SKM-1 (cell line): ENCODE measurements around the gene CNOT2.
"Not testable (repeated sequence)": the region's sequence is repeated elsewhere in the genome, so short reads cannot be mapped to it uniquely, and the experiment has no call there.

ENCODE experiments used
- DNase-seq: peaks from one replicate; lab custom pipeline; 2025; ENCODE audit not compliant: unreplicated experiment; lab: John Stamatoyannopoulos, UW

The CNOT2 gene

GRCh38 chr12:70364695-70365397 lies 121.6 kb downstream of the CNOT2 start:
- no peak for DNase-seq

DNA sequence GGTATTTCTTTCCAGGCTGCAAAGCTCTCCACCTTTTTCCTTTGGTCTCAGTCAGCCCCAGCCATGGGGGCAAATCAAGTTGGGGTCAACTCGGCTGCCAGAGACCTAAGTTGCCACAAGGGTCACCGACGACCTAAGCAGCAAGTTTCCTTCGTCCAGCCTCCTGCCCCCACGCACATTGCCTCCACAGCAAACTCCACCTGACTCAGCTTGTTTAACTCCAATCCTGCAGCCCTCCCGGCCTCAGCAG lies 122.1 kb downstream of the CNOT2 start:
- no peak for DNase-seq

- no peak for DNase-seq
Observed at GRCh38 chr12:70365648-70366518, 122.7 kb downstream of the CNOT2 start, which contains the start of gene KCNMB4. KCNMB4 (plus strand) TSS chr12:70366290; CDS start chr12:70366735, 445 bp downstream.

DNA sequence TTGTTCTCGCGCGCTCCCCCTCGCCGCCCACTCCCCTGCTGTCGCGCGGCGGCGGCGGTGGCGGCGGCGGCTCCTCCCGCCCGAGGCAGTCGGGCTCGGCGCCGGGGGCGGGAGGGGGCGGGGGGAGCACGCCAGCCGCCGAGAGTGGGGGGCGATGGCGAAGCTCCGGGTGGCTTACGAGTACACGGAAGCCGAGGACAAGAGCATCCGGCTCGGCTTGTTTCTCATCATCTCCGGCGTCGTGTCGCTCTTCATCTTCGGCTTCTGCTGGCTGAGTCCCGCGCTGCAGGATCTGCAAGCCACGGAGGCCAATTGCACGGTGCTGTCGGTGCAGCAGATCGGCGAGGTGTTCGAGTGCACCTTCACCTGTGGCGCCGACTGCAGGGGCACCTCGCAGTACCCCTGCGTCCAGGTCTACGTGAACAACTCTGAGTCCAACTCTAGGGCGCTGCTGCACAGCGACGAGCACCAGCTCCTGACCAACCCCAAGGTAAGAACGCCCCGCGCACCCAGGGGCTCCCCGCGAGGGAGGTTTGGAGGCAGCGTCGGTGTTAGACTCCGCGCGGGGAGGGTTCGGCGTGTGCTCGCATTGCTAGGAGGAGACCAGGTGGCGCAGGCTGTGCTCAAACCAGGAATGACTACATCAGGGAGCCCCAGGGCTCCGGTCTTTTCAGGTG lies 123.5 kb downstream of the CNOT2 start:
- no peak for DNase-seq

DNA sequence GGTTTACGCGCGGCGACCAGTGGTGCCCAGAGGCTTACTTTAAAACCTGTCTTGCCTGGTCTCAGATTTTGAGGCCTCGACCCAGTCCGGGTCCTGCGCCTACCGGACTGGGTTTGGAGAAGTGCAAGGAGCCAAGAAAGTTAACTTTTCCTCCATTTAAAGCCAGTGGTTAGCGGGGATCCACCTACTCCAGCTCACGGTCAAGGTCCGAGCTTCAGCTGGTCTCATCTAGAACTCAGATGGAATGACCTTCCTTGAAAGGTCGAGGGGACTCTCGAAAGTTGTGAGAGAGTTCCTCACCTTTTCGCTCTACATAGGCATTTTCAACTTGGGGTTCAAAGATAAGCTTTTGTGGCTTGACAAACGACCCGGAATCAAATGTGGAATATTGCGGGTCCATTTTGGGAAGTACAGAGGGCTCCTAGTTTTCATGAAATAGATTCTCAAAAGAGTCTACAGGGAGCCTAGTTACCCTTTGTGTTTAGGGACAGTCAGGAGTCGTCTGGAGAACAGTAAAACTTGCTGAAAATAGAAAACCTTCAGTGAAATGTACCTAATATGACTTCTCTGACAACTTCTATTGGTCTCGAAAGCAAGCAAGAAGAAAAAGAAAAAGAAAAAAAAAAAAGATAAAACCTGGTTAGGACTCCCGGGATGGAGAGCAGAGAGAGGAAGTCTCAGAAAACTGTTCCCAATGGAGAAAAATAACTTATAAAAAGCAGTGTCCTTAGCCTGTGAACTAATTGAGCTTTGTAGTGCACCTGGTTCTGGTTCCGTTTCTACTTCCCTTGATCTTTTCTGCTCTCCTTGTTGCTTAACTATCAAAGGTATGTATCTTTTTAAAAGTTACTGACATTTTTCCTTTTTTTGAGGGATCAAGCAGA lies 124.3 kb downstream of the CNOT2 start:
- no peak for DNase-seq

- no peak for DNase-seq
Observed at GRCh38 chr12:70372881-70373280, 129.6 kb downstream of the CNOT2 start.

DNA sequence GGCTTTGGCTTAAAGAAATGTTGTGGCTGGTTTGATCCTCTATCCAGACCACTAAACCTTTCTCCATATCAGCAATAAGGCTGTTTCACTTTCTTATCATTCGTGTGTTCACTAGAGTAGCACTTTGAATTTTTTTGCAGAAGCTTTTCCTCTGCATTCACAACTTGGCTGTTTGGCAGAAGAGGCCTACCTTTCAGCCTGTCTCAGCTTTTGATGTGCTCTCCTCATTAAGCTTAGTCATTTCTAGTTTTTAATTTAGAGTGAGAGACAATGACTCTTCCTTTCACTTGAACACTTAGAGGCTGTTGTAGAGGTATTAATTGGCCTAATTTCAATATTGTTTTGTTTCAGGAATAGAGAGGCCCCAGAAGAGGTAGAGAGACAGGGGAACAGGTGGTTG lies 136.6 kb downstream of the CNOT2 start:
- no peak for DNase-seq

- no peak for DNase-seq
Observed at GRCh38 chr12:70383484-70383883, 140.3 kb downstream of the CNOT2 start.

DNA sequence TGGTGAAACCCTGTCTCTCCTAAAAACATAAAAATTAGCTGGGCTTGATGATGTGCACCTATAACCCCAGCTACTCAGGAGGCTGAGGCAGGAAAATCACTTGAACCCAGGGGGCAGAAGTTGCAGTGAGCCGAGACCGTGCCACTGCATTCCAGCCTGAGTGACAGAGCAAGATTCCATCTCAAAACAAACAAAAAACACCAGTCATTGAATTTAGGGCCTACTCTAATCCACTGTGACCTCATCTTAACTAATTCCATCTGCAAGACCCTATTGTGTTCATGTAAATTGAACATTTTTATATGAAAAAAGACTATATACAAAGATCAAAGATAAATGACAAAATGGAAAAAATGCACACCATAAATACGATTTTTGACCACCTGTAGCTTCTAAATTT lies 140.7 kb downstream of the CNOT2 start:
- DNase-seq = no peak

GRCh38 chr12:70386771-70387170 lies 143.5 kb downstream of the CNOT2 start:
- DNase-seq = no peak

- no peak for DNase-seq
Observed at GRCh38 chr12:70389678-70390077, 146.4 kb downstream of the CNOT2 start.

DNA sequence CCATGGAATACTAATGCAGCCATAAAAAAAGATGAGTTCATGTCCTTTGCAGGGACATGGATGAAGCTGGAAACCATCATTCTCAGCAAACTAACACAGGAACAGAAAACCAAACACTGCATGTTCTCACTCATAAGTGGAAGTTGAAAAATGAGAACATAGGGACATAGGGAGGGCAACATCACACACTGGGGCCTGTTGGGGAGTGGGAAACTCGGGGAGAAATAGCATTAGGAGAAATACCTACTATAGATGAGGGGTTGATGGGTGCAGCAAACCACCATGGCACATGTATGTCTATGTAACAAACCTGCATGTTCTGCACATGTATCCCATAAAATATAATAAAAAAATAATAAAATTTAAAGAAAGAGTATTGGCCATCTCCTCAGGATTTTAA lies 149.4 kb downstream of the CNOT2 start:
- DNase-seq = not testable (repeated sequence)

- DNase-seq = no peak
Observed at GRCh38 chr12:70393787-70394499, 150.7 kb downstream of the CNOT2 start.

GRCh38 chr12:70398002-70398401 lies 154.8 kb downstream of the CNOT2 start:
- DNase-seq = no peak

GRCh38 chr12:70398862-70399261 lies 155.6 kb downstream of the CNOT2 start:
- DNase-seq = no peak

DNA sequence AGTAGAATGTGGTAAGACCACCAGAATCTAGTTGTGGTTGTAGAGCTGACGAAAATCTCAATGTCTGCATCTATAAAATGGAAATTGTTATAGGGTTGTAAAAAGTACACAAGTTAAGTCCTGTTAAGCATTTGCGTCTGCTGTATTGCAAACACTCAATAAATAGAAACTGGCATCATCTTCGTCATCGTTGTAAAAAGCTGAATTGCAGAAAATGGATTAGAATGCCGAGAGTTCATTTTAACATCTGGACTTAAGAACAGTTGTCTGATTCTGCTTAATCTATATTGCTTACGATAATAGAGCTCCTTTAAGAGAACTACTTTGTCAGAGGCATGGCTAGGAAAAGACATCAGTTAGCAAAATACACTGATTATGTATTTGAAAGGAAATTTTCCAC lies 156.1 kb downstream of the CNOT2 start:
- DNase-seq = no peak

- DNase-seq = no peak
Observed at GRCh38 chr12:70400124-70400523, 156.9 kb downstream of the CNOT2 start.

- DNase-seq = no peak
Observed at GRCh38 chr12:70402597-70402996, 159.4 kb downstream of the CNOT2 start.

DNA sequence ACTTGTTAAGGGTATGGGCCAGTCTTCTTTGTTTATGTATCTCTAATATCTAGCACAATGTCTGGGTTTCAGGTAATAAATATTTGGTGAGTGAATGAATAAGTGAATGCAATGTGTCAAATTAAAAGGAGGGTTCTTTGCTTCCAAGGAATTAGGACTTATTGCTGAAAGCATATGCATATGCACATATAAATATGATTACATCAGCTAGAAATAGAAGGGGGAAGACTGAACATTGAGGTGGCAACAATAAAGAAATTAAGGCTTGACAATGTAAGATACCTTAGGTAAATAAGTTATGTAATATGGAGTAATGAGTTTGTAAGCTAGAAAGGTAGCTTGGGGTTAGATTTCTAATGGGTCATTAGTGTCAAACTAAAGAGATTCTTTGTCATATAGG lies 160.6 kb downstream of the CNOT2 start:
- no peak for DNase-seq
